Daoy (cell line): Measurements from ENCODE around the gene CD81. TPM values are rescaled to one million over a fixed set of nuclear protein-coding genes. Genes with fewer than 3 reads are reported as not detected.
"Not testable (repeated sequence)": the region's sequence is repeated elsewhere in the genome, so short reads cannot be mapped to it uniquely, and the experiment has no call there.

Experiments
- DNase-seq: peaks from one replicate; pipeline ENCODE4 v3.0.0-alpha.2; 2015; ENCODE audit warnings: low read depth
- total RNA-seq: library from RNA; depleted of rRNA; stranded (reverse); fragments of >200 nt; shearing (Covaris generic); gene quantifications from 2 replicates; pipeline ENCODE4 v1.2.3, GENCODE V29; 2014; rRNA removed

Gene CD81
- 62.0 and 67.5 TPM in 2 replicates for total RNA-seq

- DNase-seq = peak; percentile 32
Observed at GRCh38 chr11:2376751-2377451, at the start of gene CD81. Gene CD81 (plus strand): TSS chr11:2377310. CDS start chr11:2377550, 240 bp downstream.

- DNase-seq = no peak
Observed at GRCh38 chr11:2328021-2328420, 49.1 kb upstream of the CD81 start.

- DNase-seq = no peak
Observed at GRCh38 chr11:2328656-2329354, 48.3 kb upstream of the CD81 start.

GRCh38 chr11:2329551-2329950 lies 47.6 kb upstream of the CD81 start:
- no peak for DNase-seq

- no peak for DNase-seq
Observed at GRCh38 chr11:2330696-2331095, 46.4 kb upstream of the CD81 start.

GRCh38 chr11:2331404-2331803 lies 45.7 kb upstream of the CD81 start:
- DNase-seq = no peak

GRCh38 chr11:2332569-2332968 lies 44.5 kb upstream of the CD81 start:
- DNase-seq = not testable (repeated sequence)

- not testable (repeated sequence) for DNase-seq
Observed at GRCh38 chr11:2333486-2334205, 43.5 kb upstream of the CD81 start.

GRCh38 chr11:2335286-2335685 lies 41.8 kb upstream of the CD81 start:
- not testable (repeated sequence) for DNase-seq

GRCh38 chr11:2338760-2339159 lies 38.4 kb upstream of the CD81 start:
- not testable (repeated sequence) for DNase-seq

GRCh38 chr11:2342557-2342956 lies 34.6 kb upstream of the CD81 start:
- DNase-seq = no peak

- DNase-seq = no peak
Observed at GRCh38 chr11:2342981-2343380, 34.1 kb upstream of the CD81 start.

- DNase-seq = no peak
Observed at GRCh38 chr11:2343502-2343901, 33.6 kb upstream of the CD81 start.

- DNase-seq = no peak
Observed at GRCh38 chr11:2345050-2345449, 32.1 kb upstream of the CD81 start.

GRCh38 chr11:2346014-2346413 lies 31.1 kb upstream of the CD81 start:
- no peak for DNase-seq

- DNase-seq = no peak
Observed at GRCh38 chr11:2346586-2347307, 30.4 kb upstream of the CD81 start.

GRCh38 chr11:2347308-2347830 lies 29.7 kb upstream of the CD81 start:
- no peak for DNase-seq

GRCh38 chr11:2348986-2349385 lies 28.1 kb upstream of the CD81 start:
- no peak for DNase-seq

- DNase-seq = no peak
Observed at GRCh38 chr11:2351701-2352100, 25.4 kb upstream of the CD81 start.

- no peak for DNase-seq
Observed at GRCh38 chr11:2352420-2352819, 24.7 kb upstream of the CD81 start.

- DNase-seq = no peak
Observed at GRCh38 chr11:2355000-2355644, 22.0 kb upstream of the CD81 start.
